HG02642 (cell line): ENCODE data around the gene MGAT2.
"Not testable (repeated sequence)": the region's sequence is repeated elsewhere in the genome, so short reads cannot be mapped to it uniquely, and the experiment has no call there.

Source experiments
- ATAC-seq: cut with Tn5 transposase; IDR thresholded peaks from one replicate; pipeline ENCODE4 v1.9.1; 2021; ENCODE audit warnings: mild to moderate bottlenecking; ENCODE audit not compliant: unreplicated experiment, poor library complexity

Gene MGAT2

DNA sequence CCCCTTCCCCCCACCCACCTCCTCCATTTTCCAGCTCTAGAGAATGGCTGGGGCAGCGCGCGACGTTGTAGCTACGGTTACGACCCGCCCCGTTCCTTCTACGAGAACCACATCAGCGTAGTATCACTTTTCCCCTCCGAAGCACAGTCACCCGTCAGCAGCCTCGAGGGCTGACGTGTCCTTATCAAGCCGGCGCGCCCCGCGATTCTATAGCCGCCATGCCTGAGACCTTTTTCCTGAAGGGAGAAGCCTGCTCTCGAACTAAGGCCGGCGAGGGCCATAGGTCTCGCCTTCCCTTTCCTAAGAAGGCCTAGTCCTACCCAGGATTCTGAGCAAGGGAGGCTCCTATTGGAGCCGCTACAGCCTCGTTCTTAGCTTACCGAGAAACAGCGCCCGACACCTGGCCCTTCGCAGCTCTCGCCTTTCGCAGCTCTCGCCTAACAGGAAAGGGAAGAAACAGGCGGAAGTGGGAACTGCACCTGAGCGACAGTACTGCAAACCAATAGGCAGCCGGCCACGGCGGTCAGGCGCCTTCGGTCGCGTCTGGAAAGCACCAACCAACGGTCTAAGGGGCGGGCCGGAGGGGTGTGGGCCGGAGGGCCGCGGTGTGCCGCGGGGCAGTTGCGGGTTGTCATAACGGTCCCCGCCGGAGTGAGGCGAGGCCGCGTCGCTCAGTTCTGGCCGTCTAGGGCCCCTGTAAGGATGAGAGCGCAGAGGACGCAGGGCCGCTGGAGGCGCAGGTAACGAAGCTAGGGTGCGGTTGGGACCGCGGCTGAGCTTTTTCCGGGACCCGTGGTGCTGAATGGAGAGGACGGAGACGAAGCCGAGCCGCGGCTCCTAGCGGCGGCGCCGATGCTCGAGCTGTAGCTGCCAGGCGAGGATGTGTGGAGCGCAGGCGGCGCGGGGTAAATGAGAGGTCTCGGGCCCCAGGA lies at the start of gene MGAT2, which contains the start of gene RPL36AL:
Gene MGAT2 (plus strand): TSS at position 618 of the 932 bp plus-strand sequence. CDS start 470 bp downstream, outside the sequence.
Gene RPL36AL (minus strand): TSS at position 445 of the 932 bp plus-strand sequence. CDS start 1,522 bp downstream, outside the sequence.
- peak; percentile 95 for ATAC-seq

DNA sequence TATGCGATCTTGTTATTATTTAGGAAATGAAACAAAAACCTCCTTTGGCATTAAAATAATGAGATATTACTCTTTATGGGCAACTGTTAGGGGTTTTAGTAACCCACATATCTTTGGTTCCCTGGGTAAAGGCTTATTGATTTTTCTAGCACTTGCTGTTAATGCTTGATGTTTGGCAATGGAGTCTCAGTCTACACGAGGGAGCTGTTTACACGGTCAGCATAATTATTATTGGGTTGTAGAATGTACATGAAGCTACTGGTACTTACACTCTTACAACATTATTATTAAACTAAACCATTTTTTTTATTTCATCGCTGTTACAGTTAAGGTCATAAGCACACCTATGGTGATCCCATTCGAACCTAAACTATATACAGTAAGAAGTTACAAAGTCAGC lies 46.6 kb upstream of the MGAT2 start:
- ATAC-seq, result no peak

DNA sequence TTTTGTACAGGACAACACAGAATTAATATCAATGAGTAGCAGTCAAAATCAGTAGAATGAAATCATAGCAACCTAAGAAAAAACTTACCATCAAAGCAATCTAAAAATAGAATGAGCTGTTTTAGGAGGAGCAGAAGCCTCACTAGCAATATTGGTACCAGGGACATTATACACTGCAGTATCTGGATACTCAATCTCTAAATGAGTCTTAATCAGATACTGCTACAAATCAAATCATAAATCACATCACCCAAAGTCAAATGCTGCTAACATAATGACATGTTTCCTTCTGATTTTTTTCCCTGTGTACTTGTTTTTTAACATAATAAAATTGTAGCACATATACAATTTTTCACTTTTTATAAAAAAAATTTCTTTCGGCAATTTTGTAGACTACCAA lies 42.5 kb upstream of the MGAT2 start:
- no peak for ATAC-seq

DNA sequence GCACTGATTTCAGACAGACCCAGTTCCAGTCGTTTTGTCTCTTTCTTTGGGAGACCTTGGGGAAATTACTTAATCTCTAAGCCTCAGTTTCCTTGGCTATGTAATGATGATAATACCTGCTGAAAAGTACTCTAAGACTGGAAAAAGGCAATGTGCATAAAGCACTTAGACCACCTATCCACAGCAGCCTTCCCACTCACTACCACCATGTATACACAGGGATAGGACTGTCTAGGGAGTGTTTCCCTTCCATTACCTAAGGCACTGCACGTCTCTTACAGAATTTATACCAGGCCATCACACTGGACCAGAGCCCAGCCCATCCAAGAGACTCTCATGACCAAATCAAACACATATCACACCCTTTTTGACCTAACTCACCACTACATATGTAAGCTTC lies 40.8 kb upstream of the MGAT2 start:
- no peak for ATAC-seq

DNA sequence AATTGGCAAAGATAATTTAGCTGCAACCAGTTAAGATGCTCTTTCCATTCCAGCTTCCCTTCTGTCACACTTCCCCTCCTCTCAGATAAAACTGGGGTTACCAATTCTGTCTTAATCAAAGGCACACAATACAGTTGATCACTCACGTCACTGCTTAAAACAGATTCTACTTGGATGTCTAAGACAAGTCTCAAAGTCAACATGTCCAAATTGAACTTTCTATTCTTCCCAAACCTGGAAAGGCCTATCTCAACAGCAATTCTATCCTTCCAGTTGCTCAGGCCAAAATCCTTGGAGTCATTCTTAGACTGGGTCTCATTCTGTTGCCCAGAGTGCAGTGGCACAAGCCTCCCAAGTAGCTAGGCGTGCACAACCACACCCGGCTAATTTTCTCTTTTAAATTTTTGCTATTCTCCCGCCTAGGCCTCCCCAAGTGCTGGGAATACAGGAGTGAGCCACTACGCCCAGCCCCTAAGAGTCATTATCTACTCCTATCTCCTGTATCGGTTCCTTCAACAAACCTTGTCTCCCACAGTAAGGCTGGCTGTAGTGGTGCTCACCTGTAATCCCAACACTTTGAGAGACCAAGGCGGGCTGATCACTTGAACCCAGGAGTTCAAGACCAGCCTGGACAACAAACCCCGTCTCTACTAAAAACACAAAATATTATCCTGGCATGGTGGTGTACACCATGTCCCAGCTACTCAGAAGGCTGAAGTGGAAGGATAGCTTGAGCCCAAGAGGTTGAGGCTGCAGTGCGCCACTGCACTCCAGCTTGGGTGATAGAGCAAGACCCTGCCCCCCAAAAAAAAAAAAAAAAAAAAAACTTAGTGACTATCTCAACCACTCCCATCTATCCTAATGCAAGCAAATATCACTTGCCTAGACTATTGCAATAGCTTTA lies 39.1 kb upstream of the MGAT2 start:
- ATAC-seq, result no peak

DNA sequence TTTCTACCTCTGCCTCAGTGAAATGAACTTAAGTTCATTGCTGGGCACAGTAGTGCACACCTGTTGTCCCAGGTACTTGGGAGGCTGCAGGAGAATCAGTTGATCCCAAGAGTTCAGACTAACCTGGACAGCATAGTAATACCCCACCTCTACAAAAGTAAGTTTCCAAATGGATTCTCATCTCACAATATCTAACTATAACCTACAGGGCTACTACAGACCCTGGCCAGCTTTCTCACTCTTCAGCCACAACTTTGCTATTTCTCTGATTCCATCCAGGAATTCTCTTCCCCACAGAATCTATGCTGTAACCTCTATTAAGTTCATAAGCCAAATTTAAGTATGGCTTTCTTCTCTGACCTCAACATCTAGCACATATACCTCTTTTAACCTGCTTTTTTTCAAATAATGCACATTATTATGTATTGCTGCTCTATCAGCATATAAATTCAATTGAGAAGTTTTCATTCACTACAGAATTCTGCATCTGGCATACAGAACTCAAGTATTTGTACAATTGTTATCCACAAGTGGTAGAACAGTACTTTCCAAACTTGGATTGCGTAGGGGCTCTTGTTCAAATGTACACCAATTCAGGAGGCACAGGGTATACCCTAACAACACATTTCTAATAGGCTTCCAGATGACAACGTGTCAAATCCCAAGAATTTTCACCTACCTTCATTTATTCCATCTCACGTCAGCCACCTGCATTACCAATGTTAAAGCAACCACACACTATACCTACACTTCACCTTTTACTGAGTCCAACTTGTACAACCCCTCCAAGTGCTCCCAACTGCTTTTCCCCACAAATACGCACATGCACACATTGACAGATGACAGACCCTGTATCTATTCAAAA lies 38.3 kb upstream of the MGAT2 start:
- ATAC-seq, result no peak

DNA sequence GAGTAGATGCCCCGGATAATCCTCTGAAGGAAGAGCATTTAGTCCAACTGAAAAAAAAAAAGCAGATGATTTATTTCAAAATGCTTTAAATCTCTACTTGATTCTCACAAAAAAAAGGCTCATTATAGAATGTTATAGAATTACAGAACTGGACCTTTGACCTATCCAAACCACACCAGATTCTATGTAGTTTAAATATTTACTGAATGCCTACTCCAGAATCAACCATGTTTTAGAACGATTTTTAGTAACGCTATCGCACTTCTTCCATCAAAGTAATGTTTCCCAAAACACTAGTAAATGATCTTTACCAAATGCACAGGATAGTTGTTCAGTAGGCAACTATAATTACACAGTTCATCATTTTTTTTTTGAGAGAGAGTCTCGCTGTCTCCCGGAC lies 37.0 kb upstream of the MGAT2 start:
- ATAC-seq, result no peak

DNA sequence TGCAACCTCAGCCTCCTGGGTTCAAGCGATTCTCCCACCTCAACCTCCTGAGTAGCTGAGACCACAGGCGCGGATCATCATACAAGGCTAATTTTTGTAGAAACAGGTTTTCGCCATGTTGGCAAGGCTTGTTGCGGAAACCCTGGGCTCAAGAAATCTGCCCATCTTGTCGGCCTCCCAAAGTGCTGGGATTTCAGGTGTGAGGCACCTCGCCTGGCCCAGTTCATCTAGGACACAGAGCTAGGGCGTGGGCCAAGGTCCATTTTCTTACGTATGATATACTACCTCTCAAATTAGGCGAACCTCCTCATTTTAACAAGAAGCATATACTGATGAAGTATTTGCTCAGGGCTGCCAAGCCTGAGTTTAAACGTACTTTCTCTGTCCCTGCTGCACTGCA lies 36.5 kb upstream of the MGAT2 start:
- ATAC-seq, result no peak

DNA sequence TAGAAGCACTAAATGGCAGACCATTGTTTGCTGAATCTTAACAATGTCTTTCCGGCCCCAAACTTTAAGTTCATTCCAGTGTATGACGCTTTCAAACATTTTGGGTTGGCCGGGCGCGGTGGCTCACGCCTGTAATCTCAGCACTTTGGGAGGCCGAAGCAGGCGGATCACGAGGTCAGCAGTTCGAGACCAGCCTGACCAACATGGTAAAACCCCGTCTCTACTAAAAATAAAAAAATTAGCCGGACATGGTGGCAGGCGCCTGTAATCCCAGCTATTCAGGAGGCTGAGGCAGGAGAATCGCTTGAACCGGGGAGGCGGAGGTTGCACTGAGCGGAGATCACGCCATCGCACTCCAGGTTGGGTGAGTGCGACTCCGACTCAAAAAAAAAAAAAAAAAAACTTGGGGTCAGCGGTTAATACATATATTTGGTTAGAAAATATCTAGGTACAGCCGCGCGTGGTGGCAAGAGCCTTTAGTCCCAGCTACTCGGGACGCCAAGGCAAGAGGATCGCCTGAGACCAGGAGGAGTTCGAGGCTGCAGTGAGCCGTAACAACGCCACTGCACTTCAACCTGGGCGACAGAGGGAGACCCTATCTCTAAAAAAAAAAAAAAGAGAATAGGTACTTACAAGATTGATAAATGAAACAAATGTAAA lies 35.5 kb upstream of the MGAT2 start:
- ATAC-seq, result not testable (repeated sequence)

DNA sequence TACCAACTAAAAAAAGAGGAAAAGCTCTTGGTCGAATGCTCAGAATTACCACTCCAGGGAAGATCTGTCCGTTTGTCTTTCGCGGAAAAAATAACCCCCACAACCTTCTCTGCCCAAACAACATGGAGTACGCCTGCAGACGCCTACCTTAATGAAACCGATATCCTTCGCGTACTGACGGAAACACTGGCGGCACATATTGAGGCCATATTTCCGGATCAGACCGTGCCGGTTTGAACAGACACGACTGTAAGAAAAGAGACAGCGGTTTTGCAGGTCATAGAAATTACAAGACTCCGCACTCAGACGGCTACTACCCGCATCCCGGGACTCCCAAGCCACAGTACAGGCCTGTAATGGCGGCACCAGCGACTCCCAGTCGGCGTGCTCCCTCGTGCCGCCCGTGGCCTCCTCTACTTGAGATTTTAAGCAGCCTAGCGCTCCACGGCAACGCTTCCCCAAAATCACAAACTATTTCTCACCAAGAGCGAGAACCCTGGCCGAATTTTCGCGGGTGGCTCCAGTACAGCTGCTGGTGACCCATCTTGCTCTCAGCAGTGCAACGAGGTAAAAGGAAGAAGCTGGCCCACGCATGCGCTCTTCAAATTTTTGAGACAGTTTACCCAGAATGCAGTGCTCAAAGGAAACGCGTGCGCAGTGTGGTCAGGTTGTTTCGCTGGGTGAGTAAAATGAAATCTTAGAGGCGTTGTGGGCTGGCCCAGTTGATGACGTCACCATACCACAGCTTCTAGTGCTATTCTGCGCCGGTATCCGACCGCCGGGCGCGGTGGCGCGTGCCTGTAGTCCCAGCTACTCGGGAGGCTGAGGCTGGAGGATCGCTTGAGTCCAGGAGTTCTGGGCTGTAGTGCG lies 34.6 kb upstream of the MGAT2 start, which contains the start of gene RPS29:
Gene RPS29 (minus strand): TSS at position 578 of the 870 bp plus-strand sequence. CDS start 34 bp downstream, at position 544.
- ATAC-seq, result peak; percentile 90

DNA sequence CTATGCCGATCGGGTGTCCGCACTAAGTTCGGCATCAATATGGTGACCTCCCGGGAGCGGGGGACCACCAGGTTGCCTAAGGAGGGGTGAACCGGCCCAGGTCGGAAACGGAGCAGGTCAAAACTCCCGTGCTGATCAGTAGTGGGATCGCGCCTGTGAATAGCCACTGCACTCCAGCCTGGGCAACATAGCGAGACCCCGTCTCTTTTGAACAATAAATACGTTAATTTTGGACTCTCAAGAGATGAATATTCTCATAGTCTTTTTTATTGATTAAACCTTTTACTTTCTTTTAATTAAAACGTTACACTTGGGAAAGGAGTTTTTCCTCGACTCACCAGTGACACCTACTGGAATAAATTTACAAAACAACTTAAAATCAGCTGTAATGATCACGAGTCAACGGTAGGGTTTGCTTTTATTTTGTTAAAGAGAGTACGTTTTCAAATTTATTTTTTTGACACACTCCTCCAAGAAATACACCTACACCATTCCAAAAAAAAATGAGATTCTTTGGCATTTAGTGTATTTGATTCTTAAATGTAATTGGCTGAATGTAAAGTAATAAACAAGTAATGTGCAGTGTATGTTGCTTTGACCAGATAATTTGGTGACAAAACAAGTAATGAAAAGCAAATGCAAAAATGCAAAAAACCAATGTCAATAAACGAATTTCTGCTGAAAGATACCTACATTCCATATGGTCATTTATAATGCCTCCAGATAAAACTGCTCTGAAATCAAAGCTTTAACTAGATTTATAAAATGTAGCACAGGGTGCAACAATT lies 33.7 kb upstream of the MGAT2 start:
- ATAC-seq, result peak; percentile 35

DNA sequence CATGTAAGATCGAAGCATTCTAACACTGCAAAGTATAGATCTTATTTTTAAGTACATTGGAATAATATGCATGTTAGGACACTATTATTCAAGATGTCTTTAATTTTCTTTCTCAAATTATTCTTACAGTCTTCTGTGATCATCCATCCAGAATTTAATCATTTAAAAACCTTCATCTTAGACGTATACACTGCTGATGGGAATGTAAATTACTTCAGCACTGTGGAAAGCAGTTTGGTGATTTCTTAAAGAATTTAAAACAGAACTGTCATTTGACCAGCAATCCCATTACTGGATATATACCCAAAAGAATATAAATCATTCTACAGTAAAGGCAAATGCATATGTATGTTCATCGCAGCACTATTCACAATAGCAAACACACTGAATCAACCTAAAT lies 31.2 kb upstream of the MGAT2 start:
- ATAC-seq, result no peak

DNA sequence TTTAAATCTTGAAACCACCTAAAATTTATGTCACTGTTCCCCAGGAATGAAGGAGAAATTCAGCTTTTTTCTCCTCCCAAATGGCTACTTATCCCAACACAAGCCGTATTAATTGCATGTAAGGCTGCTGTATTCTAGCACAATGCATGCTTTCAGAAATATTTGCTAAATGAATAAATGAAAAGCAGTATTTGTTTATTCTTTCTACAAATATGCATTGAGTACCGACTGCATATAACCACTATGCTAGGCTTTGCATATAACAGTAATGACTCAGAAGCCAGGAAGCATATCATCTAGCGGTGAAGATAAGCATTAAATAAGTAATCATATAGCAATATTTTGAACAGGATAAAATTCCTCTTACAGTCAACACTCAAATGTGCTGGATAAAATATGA lies 27.6 kb upstream of the MGAT2 start:
- no peak for ATAC-seq

DNA sequence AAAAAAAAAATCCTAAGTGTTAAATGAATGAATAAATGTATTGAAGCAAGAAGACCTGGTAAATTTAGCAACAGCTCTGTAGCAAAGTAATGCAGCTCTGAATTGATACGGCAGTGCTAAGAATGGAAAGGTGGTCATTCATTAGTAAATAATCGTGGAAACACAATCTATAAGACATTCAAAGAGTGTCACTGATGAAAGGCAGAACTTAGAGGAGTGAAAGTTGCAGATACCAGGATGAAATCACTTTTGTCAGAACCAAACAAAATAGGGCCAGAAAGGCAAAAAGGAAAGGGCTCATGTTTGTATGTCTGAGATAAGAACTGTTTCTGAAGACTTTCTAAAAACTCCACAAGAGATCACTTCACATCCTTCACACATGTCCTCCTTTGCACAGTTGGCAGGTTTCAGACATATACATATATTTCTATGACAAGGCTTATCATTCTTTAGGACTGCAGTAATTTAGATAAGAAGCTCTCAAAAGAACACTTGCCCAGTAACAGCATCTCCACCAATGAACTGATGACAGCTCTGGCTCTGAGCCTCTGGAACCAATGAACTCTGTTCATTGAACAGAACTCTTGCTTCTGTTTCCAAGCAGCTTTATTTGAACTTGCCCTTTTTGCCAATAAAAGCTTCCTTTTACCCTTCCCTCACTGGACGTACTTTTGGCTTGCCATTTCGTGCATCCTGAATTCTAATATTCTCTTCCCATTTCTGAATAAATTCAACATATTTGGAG lies 26.1 kb upstream of the MGAT2 start:
- ATAC-seq, result no peak

DNA sequence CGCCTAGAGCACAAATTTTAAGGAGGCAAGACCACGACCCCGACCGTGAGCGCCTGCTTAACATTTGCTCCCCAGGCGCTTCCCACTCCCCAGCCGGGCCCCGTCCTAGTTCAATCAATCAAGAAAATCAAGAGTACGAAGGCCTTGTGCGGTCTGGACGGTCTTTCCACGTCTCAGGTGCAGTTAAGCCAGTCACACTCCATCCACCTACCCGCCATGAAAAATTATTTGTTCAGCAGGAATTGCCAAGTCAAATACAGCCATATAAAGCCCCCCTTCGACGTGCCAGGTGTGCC lies 22.5 kb upstream of the MGAT2 start:
- peak; percentile 0 for ATAC-seq

DNA sequence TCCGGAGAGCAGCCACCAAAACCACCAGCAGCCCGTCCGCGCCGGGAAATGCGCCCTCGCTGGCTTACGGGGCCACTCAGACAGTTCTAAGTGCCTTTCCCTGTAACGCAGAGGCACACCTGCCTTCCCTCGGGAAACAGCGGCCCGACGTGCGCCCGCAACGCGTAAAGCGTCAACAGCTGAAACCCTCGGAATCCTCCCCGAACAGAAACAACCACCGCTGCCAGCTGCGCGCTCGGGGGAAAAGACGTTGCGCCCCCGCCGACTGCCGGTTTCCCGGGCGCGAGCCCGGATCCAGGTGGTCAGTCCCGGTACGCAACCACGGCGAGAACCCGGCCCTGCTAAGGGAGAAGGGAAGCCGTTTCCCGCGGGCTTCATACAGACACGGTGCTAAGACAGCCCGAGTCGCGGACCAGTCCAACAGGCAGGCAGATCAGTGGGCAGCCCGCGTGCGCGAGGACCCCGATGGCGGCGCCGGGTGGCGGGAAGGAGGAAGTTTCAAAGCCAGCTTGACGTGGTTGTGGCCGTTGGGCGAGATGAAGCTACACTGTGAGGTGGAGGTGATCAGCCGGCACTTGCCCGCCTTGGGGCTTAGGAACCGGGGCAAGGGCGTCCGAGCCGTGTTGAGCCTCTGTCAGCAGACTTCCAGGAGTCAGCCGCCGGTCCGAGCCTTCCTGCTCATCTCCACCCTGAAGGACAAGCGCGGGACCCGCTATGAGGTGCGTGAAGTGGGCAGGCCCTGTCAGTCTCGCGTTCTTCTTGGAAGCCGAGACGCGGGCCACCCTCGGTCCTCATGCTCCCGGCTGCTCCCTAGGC lies 21.9 kb upstream of the MGAT2 start, which contains the start of gene LRR1:
Gene LRR1 (plus strand): TSS at position 456 of the 816 bp plus-strand sequence. CDS start 81 bp downstream, at position 537.
- ATAC-seq, result peak; percentile 64
